Prostate gland (tissue), 2 donors: Measurements from ENCODE around the gene HRC.
"Not testable (repeated sequence)": the region's sequence is repeated elsewhere in the genome, so short reads cannot be mapped to it uniquely, and the experiment has no call there.

Experiments
- CTCF ChIP-seq, 4 experiments: fragments of 200-600 bp in 2 of 4; fragments of 450-650 bp in 2 of 4; sonication (generic) in 2 of 4; IDR thresholded peaks; 1 replicate in 3 of 4; 2 replicates in 1 of 4; pipeline ENCODE4 v1.5.1; 2016 to 2019; ENCODE audit warnings: antibody characterized with exemption in 4 of 4, mild to moderate bottlenecking in 2 of 4, moderate library complexity in 2 of 4
- POLR2A ChIP-seq: fragments of 450-650 bp; IDR thresholded peaks from one replicate; pipeline ENCODE4 v1.6.1; 2016; ENCODE audit warnings: antibody characterized with exemption, mild to moderate bottlenecking

- TF ChIP-seq CTCF (IDR thresholded peaks at IDR 0.05); POLR2A: not testable (repeated sequence)
Observed at GRCh38 chr19:49123285-49123684, 31.9 kb downstream of the HRC start.
